Activated CD4-positive, alpha-beta T cell treated with anti-CD3 and anti-CD28 coated beads for 36 hours (primary cell): Measurements from ENCODE around the gene EVI5L. TPM values are rescaled to one million over a fixed set of nuclear protein-coding genes. Genes with fewer than 3 reads are reported as not detected.

Experiments
- ATAC-seq: fragments of 200-7000 bp; cut with Tn5 transposase; one replicate; pipeline ENCODE4 v1.10.0; 2021; ENCODE audit warnings: mild to moderate bottlenecking, moderate library complexity
- CTCF ChIA-PET: fragments of 350-600 bp; sonication (Branson Sonifier 250); formaldehyde crosslinking; loops from one replicate; lab custom pipeline; 2021; ENCODE audit warnings: antibody characterized with exemption; lab: Charles Lee
- POLR2A ChIA-PET: fragments of 350-600 bp; sonication (Branson Sonifier 250); formaldehyde crosslinking; loops from one replicate; lab custom pipeline; 2021; ENCODE audit warnings: antibody characterized with exemption, inconsistent platforms; lab: Charles Lee
- DNase-seq: peaks from one replicate; pipeline ENCODE4 v3.0.0-alpha.2; 2020
- H3K27ac Mint-ChIP-seq: one replicate; pipeline ENCODE4 v1.8.0; 2021; ENCODE audit warnings: mixed read lengths
- H3K27me3 Mint-ChIP-seq: one replicate; pipeline ENCODE4 v1.8.0; 2021; ENCODE audit warnings: mixed read lengths
- H3K36me3 Mint-ChIP-seq: one replicate; pipeline ENCODE4 v1.8.0; 2021; ENCODE audit warnings: low read depth, mixed read lengths
- H3K4me1 Mint-ChIP-seq: one replicate; pipeline ENCODE4 v1.8.0; 2021; ENCODE audit warnings: mixed read lengths
- H3K4me3 Mint-ChIP-seq: one replicate; pipeline ENCODE4 v1.8.0; 2021; ENCODE audit warnings: mild to moderate bottlenecking, moderate library complexity, mixed read lengths
- H3K9me3 Mint-ChIP-seq: one replicate; pipeline ENCODE4 v1.8.0; 2021; ENCODE audit warnings: low read depth, mixed read lengths
- intact Hi-C, 2 experiments: fragments of 100-400 bp; cut with DNase I in 1 of 2; cut with micrococcal nuclease in 1 of 2; formaldehyde crosslinking; loops; one replicate each; pipeline versions ENCODE4 v1.14.2 to v1.15.1; 2022 to 2024; cut with DNase I, micrococcal nuclease
- total RNA-seq, 2 experiments: library from RNA; stranded (reverse); gene quantifications; one replicate each; pipeline ENCODE4 v1.2.3, GENCODE V29; 2021

The EVI5L gene
- total RNA-seq, 2 experiments from 2014 or later = 4.8 to 5.9 TPM

DNA sequence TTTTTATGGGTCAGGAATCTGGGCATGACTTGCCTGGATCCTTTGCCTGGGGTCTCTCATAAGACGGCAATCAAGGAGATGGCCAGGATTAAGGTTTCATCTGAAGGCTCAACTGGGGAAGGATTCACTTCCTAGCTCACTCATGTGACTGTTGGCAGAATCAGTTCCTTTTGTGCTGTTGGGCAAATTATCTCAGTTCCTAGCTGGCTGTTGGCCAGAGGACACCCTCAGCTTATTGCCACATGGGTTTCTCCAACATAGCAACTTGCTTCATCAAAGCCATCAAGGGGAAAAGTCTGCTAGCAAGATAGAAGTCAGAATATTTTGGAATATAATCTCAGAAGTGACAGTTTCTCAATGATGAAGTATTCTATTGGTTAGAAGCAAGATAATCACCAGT lies 12.2 kb upstream of the EVI5L start:
- Mint-ChIP-seq H3K27ac (no peak overlapping the region), H3K4me1 (peaks cover 11% of the 10 kb centered on the region), H3K9me3 (peaks cover 7% of the 10 kb centered on the region)

DNA sequence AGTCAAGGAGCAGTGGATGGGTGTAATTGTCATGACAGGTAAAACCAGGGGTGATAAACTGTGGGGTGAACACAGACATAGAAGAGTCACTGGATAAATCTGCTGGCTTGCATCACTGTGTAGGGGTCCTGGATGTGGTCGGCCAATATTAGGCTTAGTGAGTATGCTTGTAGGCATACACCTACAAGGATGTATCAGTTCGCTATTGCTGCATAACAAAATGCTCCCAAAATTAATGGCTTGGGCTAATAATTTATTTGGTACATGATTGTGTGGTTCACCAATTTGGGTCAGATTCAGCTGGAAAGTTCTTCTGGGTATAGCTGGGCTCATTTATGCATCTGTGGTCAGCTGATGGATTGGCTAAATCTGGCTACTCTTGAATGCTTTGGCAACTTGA lies 11.2 kb upstream of the EVI5L start:
- no peak overlapping the region for H3K4me3 Mint-ChIP-seq
- ChIA-PET POLR2A (no interaction called here), CTCF (interaction anchor here (0.5 to 1.1 kb wide), 4 partner anchors 34 to 505 kb away, joined by 3 to 4 read pairs (median 3); no protein-coding TSS in a partner anchor)
- no peak overlapping the region for H3K27ac Mint-ChIP-seq
- H3K36me3 Mint-ChIP-seq = no peaks in the 10 kb centered on the region
- intact Hi-C loops = no loop called here
- no peak for ATAC-seq
- peaks cover 11% of the 10 kb centered on the region for H3K4me1 Mint-ChIP-seq
- H3K9me3 Mint-ChIP-seq = peaks cover 7% of the 10 kb centered on the region
- DNase-seq = no peak
- peaks cover 29% of the 10 kb centered on the region for H3K27me3 Mint-ChIP-seq

More for the DNA sequence above, 12.2 kb upstream of the EVI5L start:
- H3K27me3 Mint-ChIP-seq = peaks cover 27% of the 10 kb centered on the region
- H3K36me3 Mint-ChIP-seq = no peaks in the 10 kb centered on the region
- no peak overlapping the region for H3K4me3 Mint-ChIP-seq
- ATAC-seq (no peak), DNase-seq (no peak)
- ChIA-PET POLR2A (no interaction called here), CTCF (interaction anchor here (1.1 to 1.9 kb wide), 2 partner anchors 18 to 162 kb away, joined by 3 to 11 read pairs; no protein-coding TSS in a partner anchor)
- intact Hi-C loops = no loop called here

DNA sequence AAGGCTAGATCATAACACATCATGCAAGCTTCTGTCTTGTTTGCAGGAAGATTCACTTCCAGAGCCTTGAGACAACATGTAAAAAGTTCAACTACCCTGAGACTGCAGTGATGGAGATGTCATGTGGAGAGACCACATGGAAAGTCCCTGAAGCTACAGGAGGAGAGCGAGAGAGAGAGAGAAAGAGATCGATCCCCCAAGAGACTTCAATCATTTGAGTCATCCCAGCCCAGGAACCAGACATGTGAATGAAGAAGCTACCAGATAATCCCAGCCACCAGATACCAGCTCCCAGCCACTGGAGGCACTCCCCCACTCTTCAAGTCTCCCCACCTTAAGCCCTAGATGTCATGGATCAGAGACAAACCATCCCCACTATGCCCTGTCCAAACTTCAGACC lies 10.7 kb upstream of the EVI5L start:
- H3K4me3 Mint-ChIP-seq = no peak overlapping the region
- ATAC-seq = peak; percentile 33
- H3K27ac Mint-ChIP-seq = no peak overlapping the region
- ChIA-PET POLR2A (no interaction called here), CTCF (interaction anchor here (0.5 to 1.1 kb wide), 2 partner anchors 121 to 504 kb away, joined by 3 to 4 read pairs; no protein-coding TSS in a partner anchor)
- H3K27me3 Mint-ChIP-seq = peaks cover 27% of the 10 kb centered on the region
- H3K9me3 Mint-ChIP-seq = peaks cover 7% of the 10 kb centered on the region
- intact Hi-C loops = no loop called here
- H3K4me1 Mint-ChIP-seq = peaks cover 11% of the 10 kb centered on the region
- H3K36me3 Mint-ChIP-seq = no peaks in the 10 kb centered on the region
- DNase-seq = no peak

DNA sequence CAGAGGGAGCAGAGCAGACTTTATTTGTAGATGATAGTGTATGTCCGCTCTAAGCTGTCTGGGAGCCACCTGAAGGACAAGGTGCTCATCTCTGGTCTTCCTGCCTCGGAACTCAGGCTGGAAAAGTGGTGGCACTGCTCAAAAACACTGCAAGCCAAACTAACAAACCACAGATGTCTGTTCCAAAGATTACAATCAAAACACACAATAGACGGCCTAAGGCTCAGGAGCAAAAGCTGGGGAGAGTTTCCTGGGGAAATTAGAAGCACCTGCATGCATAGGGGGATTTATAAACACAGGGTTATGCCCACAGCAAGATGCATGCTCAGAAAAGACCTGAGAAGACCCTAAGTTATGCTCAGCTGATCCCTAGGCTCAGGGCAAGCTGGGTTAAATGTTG lies 9.4 kb upstream of the EVI5L start:
- CTCF ChIA-PET = no interaction called here
- POLR2A ChIA-PET = interaction anchor here (0.7 kb wide), 1 partner anchor 11 kb away, joined by 3 read pairs; no protein-coding TSS in a partner anchor
- peaks cover 7% of the 10 kb centered on the region for H3K9me3 Mint-ChIP-seq
- peaks cover 3% of the 10 kb centered on the region for H3K4me1 Mint-ChIP-seq
- ATAC-seq = no peak
- no peak overlapping the region for H3K27ac Mint-ChIP-seq
- intact Hi-C loops = no loop called here
- H3K27me3 Mint-ChIP-seq = peaks cover 27% of the 10 kb centered on the region
- H3K4me3 Mint-ChIP-seq = no peak overlapping the region
- no peaks in the 10 kb centered on the region for H3K36me3 Mint-ChIP-seq
- no peak for DNase-seq

DNA sequence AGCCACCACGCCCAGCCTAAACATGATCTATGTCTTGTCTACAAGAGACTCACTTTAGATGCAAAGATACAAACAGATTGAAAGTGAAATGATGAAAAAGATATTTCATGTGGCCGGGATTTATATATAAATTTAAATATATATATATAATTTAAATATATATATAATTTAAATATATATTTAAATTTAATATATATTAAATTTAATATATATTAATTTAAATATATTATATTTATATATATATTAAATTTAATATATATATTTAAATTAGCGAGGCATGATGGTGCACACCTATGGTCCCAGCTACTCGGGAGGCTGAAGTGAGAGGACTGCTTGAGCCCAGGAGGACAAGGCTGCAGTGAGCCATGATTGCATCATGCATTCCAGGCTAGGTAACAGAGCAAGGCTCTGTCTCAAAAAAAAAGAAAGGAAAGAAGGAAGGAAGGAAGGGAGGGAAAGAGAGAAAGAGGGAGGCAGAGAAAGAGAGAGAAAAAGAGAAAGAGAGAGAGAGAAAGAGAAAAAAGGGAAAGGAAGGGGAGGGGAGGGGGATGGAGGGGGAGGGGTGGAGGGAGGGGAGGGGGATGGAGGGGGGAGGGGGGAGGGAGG lies 7.0 kb upstream of the EVI5L start:
- intact Hi-C loops = no loop called here
- Mint-ChIP-seq H3K4me3 (no peak overlapping the region), H3K27me3 (peaks cover 27% of the 10 kb centered on the region), H3K4me1 (no peaks in the 10 kb centered on the region), H3K27ac (no peak overlapping the region), H3K9me3 (peaks cover under 1% of the 10 kb centered on the region), H3K36me3 (no peaks in the 10 kb centered on the region)
- ChIA-PET POLR2A (no interaction called here), CTCF (no interaction called here)
- DNase-seq (no peak), ATAC-seq (no peak)

DNA sequence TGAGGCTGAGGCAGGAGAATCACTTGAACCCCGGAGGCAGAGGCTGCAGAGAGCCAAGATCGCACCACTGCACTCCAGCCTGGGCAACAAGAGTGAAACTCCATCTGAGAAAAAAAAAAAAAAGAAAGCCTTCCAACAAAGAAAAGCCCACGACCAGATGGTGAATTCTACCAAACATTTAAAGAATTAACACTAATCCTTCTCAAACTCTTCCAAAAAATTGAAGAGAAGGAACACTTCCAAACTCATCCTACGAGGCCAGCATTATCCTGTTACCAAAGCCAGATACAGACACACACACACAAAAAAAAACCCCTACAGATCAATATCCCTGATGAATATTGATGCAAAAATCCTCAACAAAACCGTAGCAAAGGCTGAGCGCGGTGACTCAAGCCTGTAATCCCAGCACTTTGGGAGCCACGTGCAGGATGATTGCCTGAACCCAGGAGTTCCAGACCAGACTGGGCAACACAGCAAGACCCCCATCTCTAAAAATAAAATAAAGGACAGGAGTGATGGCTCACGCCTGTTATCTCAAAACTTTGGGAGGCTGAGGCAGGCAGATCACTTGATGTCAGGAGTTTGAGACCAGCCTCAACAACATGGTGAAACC lies 6.2 kb upstream of the EVI5L start:
- Mint-ChIP-seq H3K27me3 (peaks cover 24% of the 10 kb centered on the region), H3K27ac (no peak overlapping the region), H3K4me1 (peaks cover under 1% of the 10 kb centered on the region), H3K36me3 (no peaks in the 10 kb centered on the region), H3K4me3 (no peak overlapping the region), H3K9me3 (no peaks in the 10 kb centered on the region)
- intact Hi-C loops = no loop called here
- ChIA-PET CTCF (interaction anchor here (0.6 kb wide), 1 partner anchor 10 kb away, joined by 3 read pairs; no protein-coding TSS in a partner anchor), POLR2A (interaction anchor here (0.6 kb wide), 1 partner anchor 199 kb away, joined by 4 read pairs; no protein-coding TSS in a partner anchor)
- no peak for ATAC-seq
- DNase-seq = no peak

DNA sequence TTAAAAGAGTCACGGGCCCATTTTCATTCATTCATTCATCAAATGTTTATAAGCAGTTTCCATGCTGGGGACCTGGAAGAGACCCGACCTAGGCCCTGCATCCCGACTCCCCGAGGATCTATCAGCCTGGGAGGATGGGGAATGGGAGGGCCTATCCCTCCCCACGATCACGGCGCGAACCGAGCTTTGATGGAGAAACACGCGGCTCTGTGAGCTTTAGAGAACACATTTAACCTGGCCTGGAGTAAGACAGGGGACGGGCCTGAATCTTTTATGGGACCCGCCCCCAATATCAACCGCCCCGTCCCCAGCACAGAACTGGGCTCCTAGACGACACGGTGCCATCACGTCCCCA lies 875 bp upstream of the EVI5L start:
- peak overlapping the region; percentile 83 for H3K4me3 Mint-ChIP-seq
- ATAC-seq (no peak), DNase-seq (no peak)
- CTCF ChIA-PET = interaction anchor here (1.2 to 1.5 kb wide), 2 partner anchors 25 to 40 kb away, joined by 5 read pairs; no protein-coding TSS in a partner anchor
- peaks cover 2% of the 10 kb centered on the region for H3K27me3 Mint-ChIP-seq
- POLR2A ChIA-PET = no interaction called here
- H3K36me3 Mint-ChIP-seq = no peaks in the 10 kb centered on the region
- intact Hi-C loops = loop anchor here (1.0 to 5.0 kb wide), 13 partner anchors 22 to 763 kb away; partner anchors contain the start of genes SNAPC2 (in 2 of the 2), MAP2K7 (in 1 of the 2), PET100 (in 1 of the 2) and TIMM44 (in 1 of the 2)
- peak overlapping the region; percentile 94 for H3K27ac Mint-ChIP-seq
- no peaks in the 10 kb centered on the region for H3K9me3 Mint-ChIP-seq
- peaks cover 14% of the 10 kb centered on the region for H3K4me1 Mint-ChIP-seq

DNA sequence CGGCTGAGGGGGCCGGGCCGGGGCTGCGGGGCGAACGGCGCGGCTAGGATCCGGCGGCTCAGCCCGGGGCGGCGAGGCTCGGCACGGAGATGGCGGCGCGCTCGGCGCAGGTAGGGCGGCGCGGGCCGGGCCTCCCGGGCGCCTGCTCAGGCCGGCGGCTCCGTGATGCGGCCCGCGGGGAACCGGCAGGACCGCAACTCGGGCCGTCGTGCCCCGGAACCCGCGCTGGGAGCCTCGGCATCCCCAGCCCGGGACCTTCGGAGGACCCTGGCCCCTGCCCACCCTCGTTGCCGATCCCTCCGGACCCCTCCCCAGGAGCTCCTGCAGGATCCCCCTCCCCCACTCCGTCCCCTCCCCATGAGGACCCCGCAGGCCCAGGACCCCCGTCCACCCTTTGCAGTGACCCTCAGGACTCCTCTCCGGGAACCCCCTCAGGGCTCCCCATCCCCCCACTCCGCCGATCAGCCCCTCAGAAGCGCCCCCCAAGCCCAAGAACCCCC lies 304 bp downstream of the EVI5L start:
- intact Hi-C loops = loop anchor here in 1 of 2 experiments (1.0 kb wide), 4 partner anchors 193 to 560 kb away; partner anchors contain the start of genes RAB11B and STXBP2
- no peaks in the 10 kb centered on the region for H3K9me3 Mint-ChIP-seq
- H3K27me3 Mint-ChIP-seq = peaks cover 2% of the 10 kb centered on the region
- ATAC-seq (peak; percentile 0), DNase-seq (peak; percentile 13)
- peak overlapping the region; percentile 83 for H3K4me3 Mint-ChIP-seq
- no peak overlapping the region for H3K27ac Mint-ChIP-seq
- peaks cover 14% of the 10 kb centered on the region for H3K4me1 Mint-ChIP-seq
- POLR2A ChIA-PET = no interaction called here
- CTCF ChIA-PET = interaction anchor here (1.0 kb wide), 1 partner anchor 19 kb away, joined by 3 read pairs; no protein-coding TSS in a partner anchor
- H3K36me3 Mint-ChIP-seq = no peaks in the 10 kb centered on the region

DNA sequence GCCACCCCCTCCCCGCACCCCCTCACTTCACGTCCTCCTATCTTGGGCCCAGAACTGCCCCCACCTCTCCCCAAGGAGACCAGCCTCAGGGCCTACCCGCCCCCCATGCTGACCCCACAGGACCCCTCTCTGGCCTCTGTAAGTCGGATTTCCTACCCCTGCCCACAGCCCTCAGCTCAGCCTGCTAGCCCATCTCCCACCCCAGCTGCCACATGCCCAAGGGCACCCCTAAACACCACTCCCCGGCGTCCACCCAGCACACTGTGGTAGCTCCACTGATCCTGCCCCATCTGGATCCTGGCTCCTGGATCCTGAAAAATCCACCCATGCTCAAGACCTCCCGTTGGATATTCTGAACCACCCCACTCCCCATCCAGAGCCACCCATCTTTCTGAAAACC lies 805 bp downstream of the EVI5L start:
- peaks cover 14% of the 10 kb centered on the region for H3K4me1 Mint-ChIP-seq
- no peaks in the 10 kb centered on the region for H3K9me3 Mint-ChIP-seq
- ChIA-PET CTCF (interaction anchor here (1.0 kb wide), 1 partner anchor 19 kb away, joined by 3 read pairs; no protein-coding TSS in a partner anchor), POLR2A (interaction anchor here (0.9 kb wide), 1 partner anchor 186 kb away, joined by 3 read pairs; no protein-coding TSS in a partner anchor)
- peak overlapping the region; percentile 75 for H3K4me3 Mint-ChIP-seq
- no peaks in the 10 kb centered on the region for H3K36me3 Mint-ChIP-seq
- intact Hi-C loops = loop anchor here in 1 of 2 experiments (1.0 kb wide), 4 partner anchors 194 to 559 kb away; partner anchors contain the start of genes RAB11B and STXBP2
- H3K27me3 Mint-ChIP-seq = peaks cover 2% of the 10 kb centered on the region
- no peak overlapping the region for H3K27ac Mint-ChIP-seq
- DNase-seq = no peak
- ATAC-seq = no peak

DNA sequence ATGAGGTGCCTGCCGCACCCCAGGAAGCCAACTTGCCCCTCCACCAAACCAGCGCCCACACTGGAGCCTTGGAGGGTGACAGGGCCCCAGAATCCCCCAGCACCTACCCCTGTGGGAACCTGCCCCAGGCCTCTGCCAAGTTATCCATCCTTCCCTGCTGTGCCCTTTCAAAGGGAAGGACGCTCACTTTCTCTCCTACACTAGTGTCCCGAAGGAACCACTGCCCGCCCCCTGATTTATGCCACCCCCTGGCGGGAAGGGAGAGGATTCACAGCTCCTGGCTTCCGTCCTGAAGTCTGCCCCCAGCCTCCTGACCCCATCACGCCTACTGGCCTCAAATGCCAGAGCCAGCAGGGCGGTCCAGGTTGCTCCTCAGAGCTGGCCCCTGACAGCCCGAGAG lies 1.4 kb downstream of the EVI5L start:
- Mint-ChIP-seq H3K4me1 (peaks cover 14% of the 10 kb centered on the region), H3K4me3 (peak overlapping the region; percentile 75), H3K36me3 (no peaks in the 10 kb centered on the region), H3K27me3 (peaks cover 2% of the 10 kb centered on the region), H3K27ac (no peak overlapping the region), H3K9me3 (no peaks in the 10 kb centered on the region)
- ChIA-PET POLR2A (interaction anchor here (0.9 kb wide), 1 partner anchor 187 kb away, joined by 3 read pairs; no protein-coding TSS in a partner anchor), CTCF (interaction anchor here (0.6 to 1.0 kb wide), 4 partner anchors 32 to 263 kb away, joined by 3 to 4 read pairs (median 3); no protein-coding TSS in a partner anchor)
- ATAC-seq = no peak
- DNase-seq = no peak
- intact Hi-C loops = no loop called here

DNA sequence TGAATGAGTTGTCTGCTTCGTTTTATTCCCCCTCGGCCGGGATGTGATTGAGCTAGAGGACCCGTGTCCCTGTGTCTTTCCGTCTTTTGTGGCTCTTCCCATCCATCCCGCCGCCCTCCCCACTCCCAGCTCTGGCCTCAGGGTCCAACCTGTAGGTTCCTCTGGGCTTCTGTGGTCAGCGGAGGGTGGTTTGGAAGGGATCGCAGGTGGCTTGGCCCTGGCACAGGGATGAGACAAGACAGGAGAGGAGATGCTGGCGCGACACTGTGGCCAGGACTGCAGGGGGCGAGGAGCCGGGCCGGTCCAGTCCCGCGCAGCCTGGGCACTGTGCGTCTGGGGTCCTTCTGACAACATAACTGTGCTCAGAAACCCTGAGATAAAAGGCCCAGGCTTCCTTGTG lies 2.0 kb downstream of the EVI5L start:
- intact Hi-C loops = no loop called here
- peaks cover 2% of the 10 kb centered on the region for H3K27me3 Mint-ChIP-seq
- CTCF ChIA-PET = interaction anchor here (0.5 to 1.0 kb wide), 4 partner anchors 32 to 214 kb away, joined by 3 to 4 read pairs (median 3); no protein-coding TSS in a partner anchor
- H3K4me1 Mint-ChIP-seq = peaks cover 14% of the 10 kb centered on the region
- ATAC-seq (no peak), DNase-seq (no peak)
- no peak overlapping the region for H3K27ac Mint-ChIP-seq
- H3K36me3 Mint-ChIP-seq = no peaks in the 10 kb centered on the region
- H3K9me3 Mint-ChIP-seq = no peaks in the 10 kb centered on the region
- no peak overlapping the region for H3K4me3 Mint-ChIP-seq
- POLR2A ChIA-PET = interaction anchor here (0.5 kb wide), 1 partner anchor 326 kb away, joined by 4 read pairs; no protein-coding TSS in a partner anchor
